Activated naive CD4-positive, alpha-beta T cell treated with anti-CD3 and anti-CD28 coated beads for 36 hours (primary cell): ENCODE results near the gene MAD1L1. TPM values are rescaled to one million over a fixed set of nuclear protein-coding genes. Genes with fewer than 3 reads are reported as not detected.
"Not testable (repeated sequence)": the region's sequence is repeated elsewhere in the genome, so short reads cannot be mapped to it uniquely, and the experiment has no call there.

Source experiments
- CTCF ChIA-PET: fragments of 350-600 bp; sonication (Branson Sonifier 250); formaldehyde crosslinking; loops from one replicate; lab custom pipeline; 2021; ENCODE audit warnings: antibody characterized with exemption; lab: Charles Lee
- DNase-seq: peaks from one replicate; pipeline ENCODE4 v3.0.0-alpha.2; 2020
- H3K27ac Mint-ChIP-seq: one replicate; pipeline ENCODE4 v1.8.0; 2021; ENCODE audit warnings: mild to moderate bottlenecking, mixed read lengths
- H3K27me3 Mint-ChIP-seq: one replicate; pipeline ENCODE4 v1.8.0; 2021; ENCODE audit warnings: low read depth, mixed read lengths
- H3K36me3 Mint-ChIP-seq: one replicate; pipeline ENCODE4 v1.8.0; 2021; ENCODE audit warnings: low read depth, mixed read lengths
- H3K4me1 Mint-ChIP-seq: one replicate; pipeline ENCODE4 v1.8.0; 2021; ENCODE audit warnings: low read depth, mixed read lengths
- H3K4me3 Mint-ChIP-seq: one replicate; pipeline ENCODE4 v1.8.0; 2021; ENCODE audit warnings: mild to moderate bottlenecking, moderate library complexity, mixed read lengths
- H3K9me3 Mint-ChIP-seq: one replicate; pipeline ENCODE4 v1.8.0; 2021; ENCODE audit warnings: mixed read lengths
- intact Hi-C: fragments of 100-400 bp; cut with micrococcal nuclease; formaldehyde crosslinking; loops from one replicate; pipeline ENCODE4 v1.15.1; 2023
- total RNA-seq, 2 experiments: library from RNA; stranded (reverse); gene quantifications; one replicate each; pipeline ENCODE4 v1.2.3, GENCODE V29; 2021

Gene MAD1L1
- total RNA-seq, 2 experiments from 2014 or later, result 37.5 to 40.2 TPM

DNA sequence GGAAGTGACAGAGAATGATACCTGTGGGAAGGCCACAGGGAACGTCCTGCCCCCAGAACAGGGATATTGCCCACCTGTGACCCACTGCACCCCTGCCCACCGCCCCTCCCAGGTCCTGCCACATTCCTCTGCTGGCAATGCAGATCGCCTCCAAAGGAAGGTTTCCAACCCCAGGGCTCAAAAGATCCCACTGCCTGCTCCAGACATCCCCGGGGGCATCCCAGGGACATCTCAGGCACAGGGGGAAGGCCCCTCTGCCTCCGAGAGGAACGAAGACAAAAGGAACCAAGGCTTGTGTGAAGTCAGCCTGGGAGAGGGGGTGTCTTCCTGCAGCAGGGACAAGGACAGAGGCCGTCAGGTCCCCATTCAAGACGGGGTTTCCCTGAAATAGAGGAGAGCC is 37.8 kb upstream of the MAD1L1 start:
- CTCF ChIA-PET, result interaction anchor here (0.6 to 0.7 kb wide), 2 partner anchors 79 to 94 kb away, joined by 3 to 5 read pairs; no protein-coding TSS in a partner anchor
- Mint-ChIP-seq H3K9me3 (no peaks in the 10 kb centered on the region), H3K27ac (no peak overlapping the region), H3K4me3 (no peak overlapping the region), H3K4me1 (no peaks in the 10 kb centered on the region), H3K27me3 (no peaks in the 10 kb centered on the region), H3K36me3 (peaks cover 7% of the 10 kb centered on the region)
- intact Hi-C loops, result no loop called here
- no peak for DNase-seq

DNA sequence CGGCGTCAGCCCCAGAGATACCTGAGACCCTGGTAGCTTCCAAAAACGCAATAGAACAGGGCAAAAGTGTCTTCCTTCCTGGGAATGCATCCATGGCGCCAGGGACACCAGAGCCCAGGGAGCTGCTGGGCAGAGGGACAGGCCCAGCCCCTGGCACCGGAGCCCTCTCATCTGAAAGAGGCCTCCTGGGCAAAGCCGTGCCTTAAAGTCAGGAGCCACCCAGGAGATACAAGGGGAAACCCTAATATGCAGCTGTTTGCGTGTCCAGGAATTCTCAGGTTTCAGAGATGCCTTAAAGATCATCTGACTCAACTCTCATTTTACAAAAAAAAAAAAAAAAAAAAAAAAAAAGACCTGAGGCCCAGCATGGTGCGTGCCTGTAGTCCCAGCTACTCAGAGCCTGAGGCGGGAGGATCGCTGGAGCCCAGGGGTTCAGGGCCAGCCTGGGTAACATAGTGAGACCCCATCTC is 37.3 kb upstream of the MAD1L1 start:
- Mint-ChIP-seq H3K4me1 (no peaks in the 10 kb centered on the region), H3K9me3 (no peaks in the 10 kb centered on the region), H3K36me3 (peaks cover 7% of the 10 kb centered on the region), H3K27ac (no peak overlapping the region), H3K4me3 (no peak overlapping the region), H3K27me3 (no peaks in the 10 kb centered on the region)
- CTCF ChIA-PET, result interaction anchor here (0.6 to 0.7 kb wide), 2 partner anchors 78 to 94 kb away, joined by 3 to 5 read pairs; no protein-coding TSS in a partner anchor
- no peak for DNase-seq
- intact Hi-C loops, result no loop called here

DNA sequence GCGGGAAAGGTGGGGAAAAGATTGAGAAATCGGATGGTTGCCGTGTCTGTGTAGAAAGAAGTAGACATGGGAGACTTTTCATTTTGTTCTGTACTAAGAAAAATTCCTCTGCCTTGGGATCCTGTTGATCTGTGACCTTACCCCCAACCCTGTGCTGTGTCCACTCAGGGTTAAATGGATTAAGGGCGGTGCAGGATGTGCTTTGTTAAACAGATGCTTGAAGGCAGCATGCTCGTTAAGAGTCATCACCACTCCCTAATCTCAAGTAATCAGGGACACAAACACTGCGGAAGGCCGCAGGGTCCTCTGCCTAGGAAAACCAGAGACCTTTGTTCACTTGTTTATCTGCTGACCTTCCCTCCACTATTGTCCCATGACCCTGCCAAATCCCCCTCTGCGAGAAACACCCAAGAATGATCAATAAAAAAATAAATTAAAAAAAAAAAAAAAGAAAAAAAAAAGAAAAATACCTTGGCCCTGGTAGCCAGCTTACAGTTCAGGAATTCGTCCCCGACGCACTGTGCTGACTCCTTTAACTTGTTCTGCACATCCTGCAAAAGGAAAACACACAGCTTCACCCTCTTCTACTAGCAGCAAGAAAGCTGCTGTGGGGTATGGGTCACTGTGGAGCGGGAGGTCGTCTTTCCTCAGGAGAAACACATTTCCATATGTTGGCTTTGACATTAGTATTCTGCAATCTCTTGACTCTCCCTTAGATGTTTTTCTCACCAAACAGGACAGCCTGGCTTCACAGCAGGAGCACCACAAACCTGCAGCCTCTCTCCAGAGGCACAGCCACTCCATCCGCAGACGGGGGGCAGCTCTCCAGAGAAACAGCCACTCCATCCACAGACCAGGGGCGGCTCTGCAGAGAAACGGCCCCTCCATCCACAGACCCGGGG is 36.6 kb upstream of the MAD1L1 start:
- H3K27me3 Mint-ChIP-seq, intact Hi-C loops, H3K4me1 Mint-ChIP-seq, H3K36me3 Mint-ChIP-seq, H3K9me3 Mint-ChIP-seq, CTCF ChIA-PET, H3K4me3 Mint-ChIP-seq, H3K27ac Mint-ChIP-seq, DNase-seq: not testable (repeated sequence)

DNA sequence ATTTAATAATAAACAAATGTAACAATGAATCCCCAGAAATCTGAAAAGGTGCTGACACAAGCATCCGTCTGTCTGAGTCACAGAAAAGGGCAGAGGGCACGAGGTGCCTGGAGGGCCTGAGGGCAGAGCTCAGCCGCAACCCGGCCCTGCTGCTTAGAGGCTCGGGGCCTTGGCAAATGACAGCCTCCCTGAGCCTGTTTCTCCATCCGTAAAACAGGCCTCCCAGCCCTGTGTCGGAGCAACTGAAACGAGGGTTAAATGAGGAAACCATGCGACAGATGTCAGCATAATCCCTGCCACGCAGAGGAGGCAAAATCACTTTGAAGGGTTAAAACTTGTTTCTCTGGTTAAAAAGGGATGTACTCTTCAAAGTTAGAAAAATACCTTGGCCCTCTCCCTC is 34.2 kb upstream of the MAD1L1 start:
- intact Hi-C loops, result no loop called here
- CTCF ChIA-PET, result no interaction called here
- peaks cover 3% of the 10 kb centered on the region for H3K4me1 Mint-ChIP-seq
- peaks cover 13% of the 10 kb centered on the region for H3K36me3 Mint-ChIP-seq
- H3K27ac Mint-ChIP-seq, result no peak overlapping the region
- no peaks in the 10 kb centered on the region for H3K27me3 Mint-ChIP-seq
- H3K4me3 Mint-ChIP-seq, result no peak overlapping the region
- no peaks in the 10 kb centered on the region for H3K9me3 Mint-ChIP-seq
- DNase-seq, result no peak

DNA sequence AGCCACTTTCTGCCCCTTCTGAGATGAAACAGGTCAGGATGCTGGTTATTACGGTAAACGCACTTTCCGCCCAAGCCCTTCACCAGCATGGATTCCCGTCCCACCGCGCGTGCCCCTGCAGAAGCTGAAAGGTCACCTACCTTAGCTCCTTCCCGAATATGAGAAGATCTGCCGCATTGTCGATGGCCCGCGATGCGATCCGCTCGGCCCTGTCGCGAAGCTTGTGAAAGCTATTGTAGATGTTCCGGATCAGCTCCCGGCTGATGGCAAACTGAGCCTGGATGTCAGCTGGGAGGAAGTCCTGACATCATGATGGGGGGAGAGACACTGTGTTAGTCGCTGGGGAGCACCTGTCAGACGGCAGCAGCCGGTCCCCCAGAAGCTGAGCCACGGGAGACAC is 31.4 kb upstream of the MAD1L1 start:
- Mint-ChIP-seq H3K27me3 (no peaks in the 10 kb centered on the region), H3K4me3 (no peak overlapping the region), H3K27ac (no peak overlapping the region), H3K4me1 (peaks cover 9% of the 10 kb centered on the region), H3K36me3 (peaks cover 8% of the 10 kb centered on the region), H3K9me3 (no peaks in the 10 kb centered on the region)
- no peak for DNase-seq
- intact Hi-C loops, result no loop called here
- CTCF ChIA-PET, result no interaction called here

DNA sequence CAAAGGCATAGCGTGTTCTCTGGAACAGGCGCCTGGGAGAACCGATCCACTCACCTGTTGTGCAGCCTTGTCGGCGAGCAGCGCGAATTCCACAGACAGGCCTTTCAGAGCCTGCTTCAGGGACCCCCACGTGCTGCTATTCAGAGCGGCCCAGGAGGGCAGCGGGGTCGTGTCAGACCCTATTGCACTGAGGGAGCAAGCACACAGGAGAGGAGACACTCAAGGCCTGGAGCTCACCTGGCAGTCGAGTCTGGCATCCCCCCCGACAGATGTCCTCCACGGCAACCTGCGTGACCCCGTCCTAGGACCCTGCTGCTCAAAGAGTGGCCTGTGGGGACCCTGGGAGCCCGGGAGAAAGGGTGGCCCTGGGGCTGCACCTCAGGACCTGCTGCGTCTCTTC is 30.4 kb upstream of the MAD1L1 start:
- H3K27ac Mint-ChIP-seq, result no peak overlapping the region
- H3K36me3 Mint-ChIP-seq, result peaks cover 8% of the 10 kb centered on the region
- CTCF ChIA-PET, result no interaction called here
- no peaks in the 10 kb centered on the region for H3K27me3 Mint-ChIP-seq
- intact Hi-C loops, result no loop called here
- DNase-seq, result no peak
- no peak overlapping the region for H3K4me3 Mint-ChIP-seq
- peaks cover 9% of the 10 kb centered on the region for H3K4me1 Mint-ChIP-seq
- H3K9me3 Mint-ChIP-seq, result no peaks in the 10 kb centered on the region

DNA sequence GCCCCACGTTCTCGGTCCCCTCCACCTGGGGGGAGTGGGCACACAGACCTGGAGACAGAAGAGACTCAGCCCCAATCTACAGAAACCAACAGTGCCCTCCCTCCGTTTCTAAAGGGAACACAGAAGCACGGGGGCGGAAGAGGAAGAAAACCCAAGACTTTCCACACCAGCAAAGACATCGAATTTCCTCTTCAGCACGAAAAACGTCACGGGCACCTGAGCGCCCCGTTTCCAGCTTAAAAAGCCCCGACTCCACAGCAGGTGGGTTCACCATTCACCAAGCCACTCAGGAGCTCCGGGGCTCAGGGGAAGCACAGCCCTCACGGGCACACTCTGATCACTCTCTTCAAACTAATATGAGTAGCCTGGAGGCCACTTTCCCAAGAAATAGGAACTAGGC is 28.9 kb upstream of the MAD1L1 start:
- Mint-ChIP-seq H3K27me3 (no peaks in the 10 kb centered on the region), H3K27ac (peak overlapping the region; percentile 47), H3K9me3 (no peaks in the 10 kb centered on the region), H3K36me3 (peaks cover 8% of the 10 kb centered on the region), H3K4me1 (peaks cover 9% of the 10 kb centered on the region), H3K4me3 (peak overlapping the region; percentile 6)
- CTCF ChIA-PET, result interaction anchor here (1.0 kb wide), 1 partner anchor 170 kb away, joined by 3 read pairs; no protein-coding TSS in a partner anchor
- peak; percentile 38 for DNase-seq
- intact Hi-C loops, result no loop called here

DNA sequence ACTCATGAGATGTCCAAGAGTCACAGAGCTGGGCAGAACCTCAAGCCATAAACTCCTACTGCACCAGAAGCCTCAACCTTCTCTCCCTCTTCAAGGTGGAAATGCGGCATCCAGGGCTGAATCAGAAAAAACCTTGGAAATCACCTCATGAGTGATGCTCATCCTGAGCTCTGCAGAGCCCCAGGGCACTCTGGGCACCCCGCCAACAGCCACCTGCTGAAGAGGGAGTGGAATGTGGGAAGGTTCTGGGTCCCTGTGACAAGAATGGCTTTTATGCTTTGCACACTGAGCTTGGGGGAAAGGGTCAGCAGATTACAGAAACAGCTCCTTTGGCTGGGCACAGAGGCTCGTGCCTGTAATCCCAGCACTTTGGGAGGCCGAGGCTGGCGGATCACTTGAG is 28.1 kb upstream of the MAD1L1 start:
- H3K27ac Mint-ChIP-seq, result no peak overlapping the region
- DNase-seq, result no peak
- CTCF ChIA-PET, result interaction anchor here (0.7 kb wide), 1 partner anchor 1208 kb away, joined by 3 read pairs; no protein-coding TSS in a partner anchor
- intact Hi-C loops, result no loop called here
- H3K27me3 Mint-ChIP-seq, result no peaks in the 10 kb centered on the region
- H3K4me1 Mint-ChIP-seq, result peaks cover 9% of the 10 kb centered on the region
- peaks cover 9% of the 10 kb centered on the region for H3K36me3 Mint-ChIP-seq
- H3K9me3 Mint-ChIP-seq, result no peaks in the 10 kb centered on the region
- H3K4me3 Mint-ChIP-seq, result no peak overlapping the region

DNA sequence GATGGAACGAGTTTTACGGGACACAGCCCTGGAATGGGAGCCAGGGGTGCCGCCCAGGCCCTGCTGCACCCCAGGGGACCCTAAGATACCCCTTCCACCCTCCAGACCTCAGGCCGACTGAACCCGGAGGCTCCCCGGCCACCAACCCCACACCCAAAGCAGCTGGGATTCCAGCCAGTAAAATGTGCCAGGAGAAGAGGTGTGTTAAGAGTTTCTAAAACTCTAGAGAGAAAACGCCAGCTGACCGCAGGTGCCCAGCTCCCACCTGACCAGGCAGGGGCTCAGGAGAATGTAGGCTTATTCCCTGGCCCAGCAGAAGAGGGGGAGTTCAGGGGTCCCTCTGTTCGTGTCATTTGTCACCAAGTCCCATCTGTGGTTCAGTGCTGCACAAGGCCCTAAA is 26.7 kb upstream of the MAD1L1 start:
- peaks cover 9% of the 10 kb centered on the region for H3K4me1 Mint-ChIP-seq
- H3K4me3 Mint-ChIP-seq, result no peak overlapping the region
- DNase-seq, result no peak
- intact Hi-C loops, result no loop called here
- peaks cover 9% of the 10 kb centered on the region for H3K36me3 Mint-ChIP-seq
- CTCF ChIA-PET, result interaction anchor here (0.6 kb wide), 1 partner anchor 88 kb away, joined by 3 read pairs; no protein-coding TSS in a partner anchor
- no peak overlapping the region for H3K27ac Mint-ChIP-seq
- H3K27me3 Mint-ChIP-seq, result no peaks in the 10 kb centered on the region
- no peaks in the 10 kb centered on the region for H3K9me3 Mint-ChIP-seq

DNA sequence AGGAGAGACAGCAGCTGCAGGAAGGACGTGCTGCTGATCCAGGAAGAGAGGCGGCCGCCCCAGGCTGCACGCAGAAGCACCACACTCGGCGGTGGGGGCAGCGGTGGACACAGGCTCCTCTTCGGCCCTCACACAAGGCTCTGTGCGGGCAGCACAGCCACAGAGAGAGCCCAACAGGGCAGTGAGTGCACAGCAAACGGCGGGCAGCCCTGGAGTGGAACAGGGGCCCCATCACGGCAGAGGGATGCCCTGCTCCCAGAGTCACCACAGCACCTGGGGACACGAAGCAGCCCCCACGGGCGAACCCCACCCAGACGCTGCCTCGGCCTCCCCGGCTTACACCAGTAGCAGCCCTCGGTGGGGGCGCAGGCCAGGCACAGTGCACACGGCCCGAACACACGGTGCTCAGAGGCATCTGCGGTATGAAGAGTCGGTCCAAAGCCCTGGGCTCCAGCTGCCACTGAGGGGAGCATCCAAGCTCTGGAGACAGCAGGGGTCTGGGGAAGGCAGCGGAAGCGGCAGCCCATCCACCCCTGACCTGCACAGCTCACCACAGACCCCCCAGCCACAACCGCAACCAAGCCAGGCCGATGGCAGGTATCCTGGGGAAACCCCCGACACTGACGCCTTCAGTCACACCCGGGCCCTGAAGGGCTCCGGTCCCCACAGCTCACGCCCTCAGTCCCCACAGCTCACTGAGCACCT is 26.1 kb upstream of the MAD1L1 start:
- intact Hi-C loops, result no loop called here
- Mint-ChIP-seq H3K4me3 (no peak overlapping the region), H3K36me3 (peaks cover 5% of the 10 kb centered on the region), H3K27ac (no peak overlapping the region), H3K27me3 (no peaks in the 10 kb centered on the region), H3K4me1 (peaks cover 9% of the 10 kb centered on the region), H3K9me3 (no peaks in the 10 kb centered on the region)
- CTCF ChIA-PET, result interaction anchor here (0.6 kb wide), 1 partner anchor 89 kb away, joined by 3 read pairs; no protein-coding TSS in a partner anchor
- DNase-seq, result no peak

DNA sequence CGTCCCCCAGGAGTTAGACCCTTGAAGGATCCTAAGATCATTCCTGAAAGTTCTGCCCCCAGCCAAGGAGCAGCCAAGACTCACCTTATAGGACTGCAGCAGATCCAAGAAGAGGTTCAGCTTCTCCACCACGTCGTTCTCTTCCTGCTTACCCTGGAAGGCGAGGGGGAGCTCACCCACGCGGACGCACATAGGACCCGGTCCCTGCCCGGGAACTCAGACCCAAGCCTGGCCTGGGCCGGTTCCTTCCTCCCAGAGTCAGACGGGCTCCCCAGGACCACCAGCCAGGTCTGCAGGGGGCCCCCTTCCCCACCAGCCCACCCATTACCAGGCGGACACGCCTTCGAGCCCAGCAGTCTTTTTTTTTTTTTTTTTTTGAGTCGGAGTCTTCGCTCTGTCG is 24.9 kb upstream of the MAD1L1 start:
- no peaks in the 10 kb centered on the region for H3K9me3 Mint-ChIP-seq
- H3K4me3 Mint-ChIP-seq, result no peak overlapping the region
- no peaks in the 10 kb centered on the region for H3K27me3 Mint-ChIP-seq
- intact Hi-C loops, result no loop called here
- peaks cover 5% of the 10 kb centered on the region for H3K36me3 Mint-ChIP-seq
- peaks cover 9% of the 10 kb centered on the region for H3K4me1 Mint-ChIP-seq
- no peak for DNase-seq
- CTCF ChIA-PET, result no interaction called here
- no peak overlapping the region for H3K27ac Mint-ChIP-seq

DNA sequence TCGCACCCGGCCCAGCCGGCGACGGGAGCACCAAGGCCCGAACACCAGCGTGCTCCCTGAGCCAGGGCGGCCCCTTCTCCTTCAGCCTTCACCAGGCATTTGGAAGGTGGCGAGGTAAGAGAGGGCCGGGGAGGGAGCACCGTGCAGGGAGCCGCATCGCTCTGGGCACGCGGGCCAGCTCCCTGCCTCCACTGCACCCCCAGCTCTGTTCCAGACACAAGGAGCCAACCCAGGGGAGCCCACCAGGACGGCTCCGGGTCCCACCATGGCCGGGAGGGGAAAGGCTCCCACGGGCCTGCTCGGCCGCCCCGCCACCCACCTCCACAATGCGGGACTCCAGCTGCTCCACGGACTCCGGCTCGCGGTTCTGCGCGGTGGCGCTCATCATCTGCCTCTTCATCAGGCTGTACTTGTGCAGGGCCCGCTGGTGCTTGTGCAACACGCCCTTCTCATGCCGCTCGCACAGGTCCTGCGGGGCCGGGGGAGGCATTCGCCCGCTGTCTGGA is 24.4 kb upstream of the MAD1L1 start:
- peaks cover 3% of the 10 kb centered on the region for H3K36me3 Mint-ChIP-seq
- CTCF ChIA-PET, result no interaction called here

More for the DNA sequence above, 24.4 kb upstream of the MAD1L1 start:
- no peak for DNase-seq
- peaks cover 8% of the 10 kb centered on the region for H3K4me1 Mint-ChIP-seq
- intact Hi-C loops, result no loop called here
- H3K4me3 Mint-ChIP-seq, result no peak overlapping the region
- H3K27me3 Mint-ChIP-seq, result no peaks in the 10 kb centered on the region
- no peak overlapping the region for H3K27ac Mint-ChIP-seq
- no peaks in the 10 kb centered on the region for H3K9me3 Mint-ChIP-seq
